ENCODE data around the gene DNAL1.

DNAL1 gene

DNA sequence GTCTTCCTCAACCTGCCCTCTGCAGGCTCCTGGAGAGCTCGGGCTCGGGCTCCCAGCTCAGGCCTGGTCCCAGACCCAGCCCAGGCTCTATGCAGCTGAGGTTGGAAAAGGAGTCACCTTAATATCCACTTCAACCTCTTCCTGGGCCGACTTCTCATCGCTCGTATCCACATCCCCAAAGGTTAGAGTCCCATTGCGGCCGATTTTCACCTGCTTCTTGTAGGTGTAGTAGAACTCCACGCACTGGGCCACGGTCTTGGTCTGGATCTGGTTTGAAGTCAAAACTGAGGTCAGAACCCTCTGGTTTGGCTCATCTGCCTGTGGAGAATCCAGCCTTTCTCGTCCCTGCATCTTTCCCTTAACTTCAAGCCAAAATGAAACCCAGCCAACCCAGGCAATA, 77.8 kb downstream of the DNAL1 start:
- no peak for DNase-seq (ENCODE audit: low read depth)
- TF ChIP-seq, protein P1, sequence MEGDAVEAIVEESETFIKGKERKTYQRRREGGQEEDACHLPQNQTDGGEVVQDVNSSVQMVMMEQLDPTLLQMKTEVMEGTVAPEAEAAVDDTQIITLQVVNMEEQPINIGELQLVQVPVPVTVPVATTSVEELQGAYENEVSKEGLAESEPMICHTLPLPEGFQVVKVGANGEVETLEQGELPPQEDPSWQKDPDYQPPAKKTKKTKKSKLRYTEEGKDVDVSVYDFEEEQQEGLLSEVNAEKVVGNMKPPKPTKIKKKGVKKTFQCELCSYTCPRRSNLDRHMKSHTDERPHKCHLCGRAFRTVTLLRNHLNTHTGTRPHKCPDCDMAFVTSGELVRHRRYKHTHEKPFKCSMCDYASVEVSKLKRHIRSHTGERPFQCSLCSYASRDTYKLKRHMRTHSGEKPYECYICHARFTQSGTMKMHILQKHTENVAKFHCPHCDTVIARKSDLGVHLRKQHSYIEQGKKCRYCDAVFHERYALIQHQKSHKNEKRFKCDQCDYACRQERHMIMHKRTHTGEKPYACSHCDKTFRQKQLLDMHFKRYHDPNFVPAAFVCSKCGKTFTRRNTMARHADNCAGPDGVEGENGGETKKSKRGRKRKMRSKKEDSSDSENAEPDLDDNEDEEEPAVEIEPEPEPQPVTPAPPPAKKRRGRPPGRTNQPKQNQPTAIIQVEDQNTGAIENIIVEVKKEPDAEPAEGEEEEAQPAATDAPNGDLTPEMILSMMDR (IDR thresholded peaks at IDR 0.05; ENCODE audit: insufficient read depth, low read depth, low read length, missing control alignments) = no peak
- H3K4me3 ChIP-seq (ENCODE audit: low read length) = no peak overlapping the region

DNA sequence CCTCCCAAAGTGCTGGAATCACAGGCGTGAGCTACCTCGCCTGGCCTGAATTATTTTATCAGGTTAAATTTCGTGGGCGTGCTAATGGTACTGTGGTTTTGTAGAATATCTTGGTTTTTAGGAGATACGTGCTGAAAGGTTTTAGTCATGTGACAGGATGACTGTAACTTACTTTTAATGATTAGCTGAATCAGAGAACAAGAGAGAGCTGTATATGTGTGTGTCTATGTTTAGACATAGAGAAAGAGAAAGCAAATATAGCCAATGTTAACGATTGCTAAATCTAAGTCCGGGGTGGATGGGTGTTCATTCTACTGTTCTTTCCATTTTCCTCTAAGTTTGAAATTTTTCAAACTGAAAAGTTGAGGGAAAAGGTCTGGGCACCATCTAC, 78.6 kb downstream of the DNAL1 start:
- no peak for DNase-seq (ENCODE audit: low read depth)
- TF ChIP-seq, protein P1 (IDR thresholded peaks at IDR 0.05; ENCODE audit: insufficient read depth, low read depth, low read length, missing control alignments) = no peak
- no peak overlapping the region for H3K4me3 ChIP-seq (ENCODE audit: low read length)

DNA sequence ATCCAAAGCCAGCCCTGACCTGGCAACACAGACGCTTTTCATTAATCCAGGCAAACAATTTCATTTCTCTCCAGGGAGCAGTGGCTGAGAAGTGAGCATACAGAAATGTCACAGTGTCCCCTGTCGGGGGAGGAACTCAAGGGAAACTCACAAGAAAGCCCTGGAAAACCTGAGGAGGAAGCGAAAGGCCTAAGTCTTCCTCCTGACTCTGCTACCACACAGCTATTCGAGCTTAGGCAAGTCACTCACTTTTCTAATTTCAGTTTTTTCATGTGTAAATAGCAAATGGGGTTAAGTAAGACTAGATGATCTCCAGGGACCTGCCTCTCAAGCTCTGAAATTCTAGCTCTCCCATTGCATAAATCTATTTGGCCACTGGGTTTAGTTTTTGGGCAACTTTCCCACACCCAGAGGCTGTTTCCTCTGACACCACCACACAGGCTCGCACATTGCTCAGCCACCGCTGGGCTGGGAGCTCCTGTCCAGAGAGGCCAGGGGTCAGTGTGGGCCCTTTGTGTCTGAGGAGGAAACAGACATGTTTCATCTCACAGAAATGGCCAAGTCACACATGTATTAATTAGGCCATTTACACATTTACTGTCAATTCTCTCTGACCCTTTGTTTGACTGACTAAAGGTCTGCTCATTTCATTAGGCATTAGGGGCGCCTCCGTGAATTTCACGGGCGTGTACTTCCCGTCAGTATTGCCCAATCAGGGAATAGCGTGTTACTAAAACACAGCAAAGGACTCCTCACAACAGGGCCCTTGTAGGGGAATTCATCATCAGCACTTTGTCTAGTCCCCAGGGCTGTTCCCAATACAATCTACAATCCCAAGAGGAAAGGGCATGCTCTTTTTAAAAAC, 79.2 kb downstream of the DNAL1 start:
- H3K4me3 ChIP-seq (ENCODE audit: low read length) = no peak overlapping the region
- DNase-seq (ENCODE audit: low read depth) = peak; percentile 89
- TF ChIP-seq, protein P1 (IDR thresholded peaks at IDR 0.05; ENCODE audit: insufficient read depth, low read depth, low read length, missing control alignments) = no peak

DNA sequence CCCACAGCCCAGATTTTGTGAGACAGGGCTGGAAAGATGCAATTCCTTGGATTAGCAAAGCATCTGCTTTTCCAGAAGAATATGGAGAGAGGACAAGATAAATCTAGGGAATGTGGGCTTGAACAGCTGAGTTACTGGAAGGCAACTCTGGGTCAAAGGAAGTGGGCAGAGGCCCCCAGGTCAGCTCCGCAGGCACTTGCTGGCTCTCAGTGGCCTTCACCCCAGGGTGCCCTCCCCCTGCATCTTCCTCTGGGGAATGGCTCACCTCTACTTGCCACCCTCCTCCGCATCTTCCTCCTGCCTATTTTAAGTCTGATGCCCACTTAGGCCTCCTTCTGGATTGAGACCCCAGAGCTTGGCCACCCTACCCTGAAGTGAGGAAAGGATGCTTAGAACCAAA, 79.9 kb downstream of the DNAL1 start:
- no peak for DNase-seq (ENCODE audit: low read depth)
- TF ChIP-seq, protein P1 (IDR thresholded peaks at IDR 0.05; ENCODE audit: insufficient read depth, low read depth, low read length, missing control alignments) = no peak
- no peak overlapping the region for H3K4me3 ChIP-seq (ENCODE audit: low read length)

DNA sequence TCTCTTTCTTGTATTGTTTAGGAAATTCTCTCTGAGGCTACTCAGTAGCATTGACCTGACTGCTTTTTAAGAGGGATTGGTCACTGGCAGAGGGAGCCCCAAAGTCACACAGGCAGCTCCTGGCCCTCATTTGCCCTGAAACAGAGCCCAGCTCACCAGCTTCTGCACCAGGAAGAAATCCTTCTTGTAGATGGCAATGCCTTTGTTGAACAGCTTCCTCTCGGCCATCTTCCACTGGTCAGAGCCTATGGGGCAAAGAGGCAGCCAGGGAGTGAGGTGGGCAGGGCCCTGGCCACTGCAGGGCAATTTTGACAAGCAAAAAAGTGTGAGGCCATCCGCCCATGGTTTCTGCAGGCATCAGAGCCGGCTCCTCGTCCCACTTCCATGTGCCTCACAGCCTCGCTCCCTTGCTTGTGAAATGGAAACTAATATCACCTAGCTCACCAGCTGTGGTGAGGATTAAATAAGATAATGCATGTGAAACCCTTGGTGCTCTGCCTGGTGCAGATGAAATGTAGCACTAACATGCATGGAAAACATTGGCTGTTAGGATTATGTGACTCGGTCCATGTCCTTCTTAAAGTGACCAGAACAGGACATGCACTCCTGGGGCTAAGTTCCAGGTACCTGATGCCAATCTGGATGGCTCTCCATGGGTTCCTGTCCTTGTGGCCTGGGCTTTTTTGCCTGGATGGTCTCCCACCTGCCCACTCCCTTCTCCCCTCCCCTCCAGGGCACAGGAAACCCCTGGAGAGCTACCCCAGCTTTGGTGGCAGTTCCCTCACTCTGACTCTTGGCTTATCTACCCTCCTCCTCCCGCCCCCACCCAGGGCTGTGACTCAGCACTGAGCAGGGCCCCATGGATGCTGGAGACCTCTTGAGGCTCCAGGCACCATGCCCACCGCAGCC, 80.6 kb downstream of the DNAL1 start:
- no peak overlapping the region for H3K4me3 ChIP-seq (ENCODE audit: low read length)
- DNase-seq (ENCODE audit: low read depth) = no peak
- TF ChIP-seq, protein P1 (IDR thresholded peaks at IDR 0.05; ENCODE audit: insufficient read depth, low read depth, low read length, missing control alignments) = no peak

DNA sequence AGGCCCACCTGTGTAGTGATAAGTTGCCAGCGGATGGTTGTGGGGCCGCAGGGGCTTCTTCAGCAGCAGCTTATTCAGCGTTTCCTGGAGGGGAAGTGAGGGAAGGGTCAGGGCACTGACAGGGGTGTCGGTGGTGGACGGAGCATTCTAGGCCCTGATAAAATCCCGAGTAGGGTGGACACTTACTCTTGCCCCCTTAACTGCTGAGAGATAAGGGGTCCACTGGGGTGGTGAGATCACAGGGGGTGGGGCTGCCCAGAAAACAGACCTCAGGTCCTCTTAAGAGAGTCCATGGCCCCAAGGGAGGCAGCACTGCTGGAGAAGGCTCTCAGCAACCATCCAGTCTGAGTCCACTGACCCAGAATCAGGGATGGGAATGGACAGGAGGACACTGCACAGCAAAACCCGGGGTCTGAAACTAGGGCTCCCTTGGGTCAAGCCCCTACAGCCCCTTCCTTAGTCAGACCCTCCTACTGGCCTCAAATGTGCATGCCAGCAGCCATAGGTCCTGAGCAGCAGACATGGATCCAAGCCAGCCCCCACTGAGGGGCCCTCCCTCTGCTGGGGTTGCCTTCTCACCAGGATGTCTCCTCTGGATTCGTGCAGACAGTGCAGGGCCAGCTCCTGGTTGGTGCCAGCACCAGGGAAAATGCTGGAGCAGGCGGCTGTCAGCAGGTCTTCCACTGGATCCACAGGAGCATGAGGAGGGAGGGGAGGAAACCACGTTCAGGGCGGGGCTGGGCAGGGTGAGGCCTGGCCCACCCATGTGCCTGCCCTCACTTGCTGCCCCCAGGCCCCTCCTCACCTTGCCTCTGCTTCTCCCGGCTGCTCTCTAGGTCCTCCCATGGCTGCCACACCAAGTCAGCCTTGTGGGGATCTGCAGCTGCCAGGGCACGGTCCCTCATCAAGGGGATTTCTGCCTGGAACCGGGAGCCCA, 81.5 kb downstream of the DNAL1 start:
- no peak overlapping the region for H3K4me3 ChIP-seq (ENCODE audit: low read length)
- no peak for DNase-seq (ENCODE audit: low read depth)
- TF ChIP-seq, protein P1 (IDR thresholded peaks at IDR 0.05; ENCODE audit: insufficient read depth, low read depth, low read length, missing control alignments) = no peak
